Endothelial cell of umbilical vein (primary cell): Measurements from ENCODE around the gene SKI. TPM values are rescaled to one million over a fixed set of nuclear protein-coding genes. Genes with fewer than 3 reads are reported as not detected.

Experiments
- BruUV-seq: library from RNA; stranded (reverse); fragments of 400-500 nt; replicated peaks from 2 replicates; lab custom pipeline; 2021; lab: Mats Ljungman, UMichigan
- CTCF ChIA-PET: fragments of 300-600, 350-600 bp; sonication (Branson Sonifier 250); formaldehyde crosslinking; loops from one replicate; lab custom pipeline; 2021; ENCODE audit warnings: antibody characterized with exemption, inconsistent platforms; lab: Charles Lee
- POLR2A ChIA-PET: fragments of 300-600, 350-600 bp; sonication (Branson Sonifier 250); formaldehyde crosslinking; loops from one replicate; lab custom pipeline; 2021; ENCODE audit warnings: antibody characterized with exemption, inconsistent platforms; lab: Charles Lee
- DNase-seq: peaks from one replicate; pipeline ENCODE4 v3.0.0-alpha.2; 2011; ENCODE audit warnings: low read depth, low spot score
- FAIRE-seq: peaks from 2 replicates; lab custom pipeline; 2011; peaks lifted over from hg19 to GRCh38; lab: Jason Lieb, UNC
- H2AFZ ChIP-seq: 2 replicates; pipeline ENCODE4 v1.6.0; 2012; ENCODE audit warnings: low read depth, low read length, control low read depth, inconsistent platforms
- H3K27ac ChIP-seq: 2 replicates; pipeline ENCODE4 v1.5.1; 2011; ENCODE audit warnings: low read depth, mild to moderate bottlenecking, control low read depth, low read length, moderate library complexity; ENCODE audit not compliant: insufficient read depth
- H3K27me3 ChIP-seq, 2 experiments: 2 replicates each; pipeline versions ENCODE4 v1.6.0 to v1.6.1; 2011; ENCODE audit warnings: low read length in 2 of 2, mixed read lengths in 1 of 2; ENCODE audit not compliant: control insufficient read depth in 2 of 2, insufficient read depth in 2 of 2
- H3K36me3 ChIP-seq, 2 experiments: 2 replicates in 1 of 2; 3 replicates in 1 of 2; pipeline ENCODE4 v1.5.1; 2011; ENCODE audit warnings: low read length in 2 of 2, mild to moderate bottlenecking in 1 of 2, moderate library complexity in 1 of 2; ENCODE audit not compliant: control insufficient read depth in 2 of 2, insufficient read depth in 2 of 2; ENCODE audit errors: extremely low read depth in 1 of 2
- H3K4me1 ChIP-seq: 3 replicates; pipeline ENCODE4 v1.5.1; 2011; ENCODE audit warnings: mild to moderate bottlenecking, low read length; ENCODE audit not compliant: control insufficient read depth, insufficient read depth; ENCODE audit errors: extremely low read depth
- H3K4me2 ChIP-seq: 2 replicates; pipeline ENCODE4 v1.6.1; 2011; ENCODE audit warnings: low read length, control low read depth, mixed read lengths; ENCODE audit not compliant: insufficient read depth
- H3K4me3 ChIP-seq, 3 experiments: fragments of 200-600 bp in 1 of 3; sonication (generic), shearing (Covaris generic) in 1 of 3; replicated peaks in 1 of 3; 2 replicates each; pipeline ENCODE4 v1.5.1; 2011 to 2016; ENCODE audit warnings: control low read depth in 3 of 3, low read length in 3 of 3, mild to moderate bottlenecking in 2 of 3, inconsistent platforms in 1 of 3, low read depth in 1 of 3, moderate library complexity in 1 of 3; ENCODE audit not compliant: insufficient read depth in 1 of 3
- H3K79me2 ChIP-seq: 2 replicates; pipeline ENCODE4 v1.6.0; 2012; ENCODE audit warnings: low read length, inconsistent platforms; ENCODE audit not compliant: control insufficient read depth, insufficient read depth
- H3K9ac ChIP-seq: replicated peaks from 2 replicates; pipeline ENCODE3; 2011; ENCODE audit warnings: low read length, control low read depth; ENCODE audit not compliant: insufficient read depth; ENCODE audit errors: extremely low read depth
- H3K9me1 ChIP-seq: replicated peaks from 3 replicates; pipeline ENCODE4 v1.6.0; 2011; ENCODE audit warnings: mild to moderate bottlenecking, low read length; ENCODE audit not compliant: control insufficient read depth, insufficient read depth; ENCODE audit errors: extremely low read depth
- H3K9me3 ChIP-seq: replicated peaks from 2 replicates; pipeline ENCODE4 v1.5.1; 2012; ENCODE audit warnings: low read length, inconsistent platforms; ENCODE audit not compliant: control insufficient read depth, insufficient read depth
- H4K20me1 ChIP-seq: replicated peaks from 2 replicates; pipeline ENCODE3; 2011; ENCODE audit warnings: mild to moderate bottlenecking, low read length; ENCODE audit not compliant: control insufficient read depth, insufficient read depth; ENCODE audit errors: extremely low read depth
- EZH2 ChIP-seq: IDR thresholded peaks from 2 replicates; pipeline ENCODE4 v1.6.1; 2012; ENCODE audit warnings: borderline replicate concordance, low read depth, mild to moderate bottlenecking, moderate library complexity, low read length, inconsistent platforms; ENCODE audit not compliant: severe bottlenecking
- FOS ChIP-seq: IDR thresholded peaks from 2 replicates; pipeline ENCODE4 v1.6.1; 2011; ENCODE audit warnings: mild to moderate bottlenecking, low read length, moderate library complexity, borderline replicate concordance; ENCODE audit not compliant: insufficient read depth
- GATA2 ChIP-seq: IDR thresholded peaks from 2 replicates; pipeline ENCODE4 v1.7.0; 2011; ENCODE audit warnings: low read depth, mild to moderate bottlenecking, moderate library complexity, mixed read lengths, low read length; ENCODE audit not compliant: insufficient read length, insufficient read depth
- JUN ChIP-seq: IDR thresholded peaks from 2 replicates; pipeline ENCODE4 v1.6.1; 2011; ENCODE audit warnings: borderline replicate concordance, low read depth; ENCODE audit not compliant: insufficient read length, insufficient read depth
- MYC ChIP-seq: IDR thresholded peaks from one replicate; pipeline ENCODE4 v1.6.1; 2011; ENCODE audit warnings: mild to moderate bottlenecking, low read depth, low read length
- POLR2A ChIP-seq: IDR thresholded peaks from 2 replicates; pipeline ENCODE4 v1.6.1; 2012; ENCODE audit warnings: low read depth, mild to moderate bottlenecking, control low read depth, low read length
- POLR2AphosphoS5 ChIP-seq: IDR thresholded peaks from 2 replicates; pipeline ENCODE4 v1.6.1; 2012; ENCODE audit warnings: low read depth, mild to moderate bottlenecking, control low read depth, low read length, moderate library complexity; ENCODE audit not compliant: insufficient read depth
- dilution Hi-C: fragments of 300-500 bp; cut with MboI; formaldehyde crosslinking; loops from one replicate; pipeline ENCODE4 v1.15.0; 2019; ENCODE audit warnings: low sequenced_read_pairs; ENCODE audit not compliant: extremely low pct_ligation_motif_present
- intact Hi-C: fragments of 100-400 bp; cut with micrococcal nuclease; formaldehyde crosslinking; loops from one replicate; pipeline ENCODE4 v1.10.0; 2022
- polyA plus RNA-seq, 4 experiments: library from polyadenylated mRNA; depleted of rRNA in 3 of 4; stranded (reverse) in 3 of 4; unstranded in 1 of 4; fragments of >200 nt; gene quantifications; 2 replicates each; pipeline versions ENCODE4 v1.2.1 to v1.2.3, GENCODE V29; 2011 to 2012; ENCODE audit warnings: missing spikeins in 1 of 4
- total RNA-seq: library from RNA; stranded (reverse); gene quantifications from 2 replicates; pipeline ENCODE4 v1.2.3, GENCODE V29; 2021
- TF ChIP-seq, protein P1 (sequence below): IDR thresholded peaks from 2 replicates; pipeline ENCODE4 v1.6.1; 2011; ENCODE audit not compliant: insufficient read depth, insufficient read length
- TF ChIP-seq, protein P2 (sequence below), 2 donors: IDR thresholded peaks; 1 replicate in 1 of 2; 2 replicates in 1 of 2; pipeline ENCODE4 v1.5.1; 2011; ENCODE audit warnings: low read length in 2 of 2, mild to moderate bottlenecking in 2 of 2, moderate library complexity in 2 of 2, control low read depth in 1 of 2, inconsistent platforms in 1 of 2, low read depth in 1 of 2; ENCODE audit not compliant: insufficient read depth in 1 of 2; ENCODE audit errors: extremely low read depth in 1 of 2

Gene SKI
- total and polyA plus RNA-seq, 2 donors (not counting 3 experiments of a cell fraction or from before 2014, with no cell fraction given) = 11.6 to 80.3 TPM

GRCh38 chr1:2233468-2233867, 5.3 kb downstream of the SKI start:
- H3K79me2 ChIP-seq = peaks cover 98% of the 10 kb centered on the region
- H4K20me1 ChIP-seq = no peaks in the 10 kb centered on the region
- TF ChIP-seq MYC = no peak
- TF ChIP-seq, protein P1, sequence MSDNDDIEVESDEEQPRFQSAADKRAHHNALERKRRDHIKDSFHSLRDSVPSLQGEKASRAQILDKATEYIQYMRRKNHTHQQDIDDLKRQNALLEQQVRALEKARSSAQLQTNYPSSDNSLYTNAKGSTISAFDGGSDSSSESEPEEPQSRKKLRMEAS = no peak
- TF ChIP-seq JUN = no peak
- no peak for TF ChIP-seq POLR2A
- no peak for TF ChIP-seq EZH2
- TF ChIP-seq, protein P2, sequence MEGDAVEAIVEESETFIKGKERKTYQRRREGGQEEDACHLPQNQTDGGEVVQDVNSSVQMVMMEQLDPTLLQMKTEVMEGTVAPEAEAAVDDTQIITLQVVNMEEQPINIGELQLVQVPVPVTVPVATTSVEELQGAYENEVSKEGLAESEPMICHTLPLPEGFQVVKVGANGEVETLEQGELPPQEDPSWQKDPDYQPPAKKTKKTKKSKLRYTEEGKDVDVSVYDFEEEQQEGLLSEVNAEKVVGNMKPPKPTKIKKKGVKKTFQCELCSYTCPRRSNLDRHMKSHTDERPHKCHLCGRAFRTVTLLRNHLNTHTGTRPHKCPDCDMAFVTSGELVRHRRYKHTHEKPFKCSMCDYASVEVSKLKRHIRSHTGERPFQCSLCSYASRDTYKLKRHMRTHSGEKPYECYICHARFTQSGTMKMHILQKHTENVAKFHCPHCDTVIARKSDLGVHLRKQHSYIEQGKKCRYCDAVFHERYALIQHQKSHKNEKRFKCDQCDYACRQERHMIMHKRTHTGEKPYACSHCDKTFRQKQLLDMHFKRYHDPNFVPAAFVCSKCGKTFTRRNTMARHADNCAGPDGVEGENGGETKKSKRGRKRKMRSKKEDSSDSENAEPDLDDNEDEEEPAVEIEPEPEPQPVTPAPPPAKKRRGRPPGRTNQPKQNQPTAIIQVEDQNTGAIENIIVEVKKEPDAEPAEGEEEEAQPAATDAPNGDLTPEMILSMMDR (IDR thresholded peaks at IDR 0.05; ENCODE audit: extremely low read depth in 1 of 2, insufficient read depth in 1 of 2, low read depth in 1 of 2, low read length in 2 of 2) = no peak
- TF ChIP-seq POLR2AphosphoS5 = no peak
- TF ChIP-seq FOS = no peak
- no peak for TF ChIP-seq GATA2
- H3K27ac ChIP-seq = peak overlapping the region; percentile 46
- intact Hi-C loops (loop anchor here (2.0 kb wide), 1 partner anchor 29 kb away; no protein-coding TSS in a partner anchor), dilution Hi-C loops (no loop called here)
- peaks cover 0 to 3% of the 10 kb centered on the region in 2 experiments for H3K36me3 ChIP-seq
- ChIA-PET POLR2A (no interaction called here), CTCF (interaction anchor here (0.7 to 5.4 kb wide), 7 partner anchors 13 to 148 kb away, joined by 3 to 51 read pairs (median 7); partner anchors contain the start of gene FAAP20)
- H2AFZ ChIP-seq = no peak overlapping the region
- FAIRE-seq = no peak
- H3K9ac ChIP-seq = peak overlapping the region; percentile 14
- H3K9me1 ChIP-seq = no peaks in the 10 kb centered on the region
- peaks cover 40% of the 10 kb centered on the region for H3K4me1 ChIP-seq
- no peak overlapping the region for H3K4me3 ChIP-seq
- DNase-seq = no peak
- H3K27me3 ChIP-seq = no peaks in the 10 kb centered on the region
- BruUV-seq = no TSS peak
- peak overlapping the region; percentile 62 for H3K4me2 ChIP-seq
- no peaks in the 10 kb centered on the region for H3K9me3 ChIP-seq
